NCI-H2107 treated with DMSO at 0.1 percent for 48 hours (cell line): Measurements from ENCODE around the gene TMTC2.
"Not testable (repeated sequence)": the region's sequence is repeated elsewhere in the genome, so short reads cannot be mapped to it uniquely, and the experiment has no call there.

Source experiments
- DNase-seq: peaks from one replicate; lab custom pipeline; 2025; ENCODE audit not compliant: unreplicated experiment; lab: John Stamatoyannopoulos, UW

Gene TMTC2

DNA sequence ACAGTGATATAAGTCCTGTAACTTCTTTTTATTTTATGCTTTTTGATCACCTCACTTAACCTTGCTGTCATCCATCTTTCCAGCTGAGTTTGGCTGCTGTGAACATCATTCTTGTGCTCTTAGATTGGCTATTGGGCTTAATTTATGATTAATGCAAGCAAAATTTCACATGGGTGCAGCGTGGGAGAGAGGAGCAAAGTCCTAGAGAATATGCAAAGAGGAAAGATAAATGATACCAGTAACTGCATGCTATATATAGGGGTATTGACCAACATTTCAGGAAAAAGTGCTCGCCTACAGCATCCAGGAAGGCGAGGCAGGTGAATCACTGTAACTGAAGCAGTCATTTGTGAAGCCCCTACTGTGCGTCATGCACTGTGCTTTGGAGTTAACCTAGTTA, 153.1 kb downstream of the TMTC2 start:
- DNase-seq: no peak

DNA sequence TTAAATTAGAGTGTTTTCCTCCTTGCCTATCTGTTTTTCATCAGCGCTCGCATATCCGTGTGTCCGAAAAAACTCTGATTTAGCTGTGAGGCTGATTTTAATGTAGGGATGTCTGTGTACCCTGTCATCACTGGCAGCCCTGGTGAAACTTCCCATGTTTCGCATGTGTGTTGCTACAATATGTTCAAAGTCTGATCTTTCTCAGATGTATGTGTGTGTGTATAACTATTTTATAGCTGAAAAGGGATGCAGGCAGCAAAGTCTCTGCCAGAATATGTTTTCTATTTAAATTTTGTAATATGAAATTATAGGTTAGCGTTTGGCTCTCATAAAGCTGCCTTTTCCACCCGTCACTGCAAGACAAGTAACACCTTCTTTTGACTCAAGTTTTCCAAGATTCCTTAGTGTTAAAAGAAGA, 154.8 kb downstream of the TMTC2 start:
- no peak for DNase-seq

DNA sequence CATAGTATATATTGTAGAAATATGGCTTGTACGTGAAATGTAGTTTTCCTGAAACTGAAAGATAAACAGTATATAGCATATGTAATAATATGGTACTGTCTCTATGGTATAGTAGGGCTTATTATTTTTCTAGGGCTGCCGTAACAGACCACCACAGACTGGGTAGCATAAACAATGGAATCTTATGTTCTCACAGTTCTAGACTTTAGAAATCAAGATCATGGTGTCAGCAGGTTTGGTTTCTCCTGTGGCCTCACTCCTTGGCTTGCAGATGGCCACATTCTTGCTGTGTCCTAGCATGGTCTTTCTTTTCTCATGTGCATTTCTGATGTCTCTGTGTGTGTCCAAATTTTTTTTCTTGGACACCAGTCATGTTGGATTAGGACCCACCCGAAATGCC, 155.8 kb downstream of the TMTC2 start:
- DNase-seq: no peak

DNA sequence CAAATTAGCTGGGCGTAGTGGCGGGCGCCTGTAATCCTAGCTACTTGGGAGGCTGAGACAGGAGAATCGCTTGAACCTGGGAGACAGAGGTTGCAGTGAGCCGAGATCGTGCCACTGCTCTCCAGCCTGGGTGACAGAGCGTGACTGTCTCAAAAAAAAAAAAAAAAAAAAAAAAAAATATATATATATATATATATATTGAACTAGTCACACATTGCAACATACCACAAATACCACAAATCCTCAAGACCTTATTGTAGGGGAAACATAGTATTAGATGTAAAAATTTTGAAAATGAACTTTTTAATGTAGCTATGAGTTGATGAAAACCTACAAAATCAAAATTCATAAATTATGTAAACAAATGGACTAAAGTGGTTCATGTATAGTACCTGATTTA, 158.4 kb downstream of the TMTC2 start:
- not testable (repeated sequence) for DNase-seq

GRCh38 chr12:82848845-82849244, 162.1 kb downstream of the TMTC2 start:
- DNase-seq: no peak

DNA sequence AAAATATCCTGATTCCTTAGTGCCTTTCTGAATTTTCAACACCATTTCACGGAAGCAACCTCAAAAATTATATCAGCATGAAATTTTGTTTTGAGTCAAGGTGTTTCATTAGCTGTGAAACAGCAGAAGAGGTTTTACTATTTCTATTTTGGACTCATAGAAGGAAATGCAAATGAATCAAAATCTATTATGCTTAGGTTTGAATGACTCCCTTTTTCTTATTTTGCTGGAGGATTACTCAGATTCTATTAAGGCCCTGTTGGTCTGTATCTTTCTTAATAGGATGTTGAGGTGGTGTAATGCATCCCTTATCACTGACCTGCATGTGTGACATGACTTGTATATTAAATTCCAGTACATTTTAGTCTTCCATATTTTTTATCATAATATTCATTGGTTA, 165.8 kb downstream of the TMTC2 start:
- DNase-seq: no peak

DNA sequence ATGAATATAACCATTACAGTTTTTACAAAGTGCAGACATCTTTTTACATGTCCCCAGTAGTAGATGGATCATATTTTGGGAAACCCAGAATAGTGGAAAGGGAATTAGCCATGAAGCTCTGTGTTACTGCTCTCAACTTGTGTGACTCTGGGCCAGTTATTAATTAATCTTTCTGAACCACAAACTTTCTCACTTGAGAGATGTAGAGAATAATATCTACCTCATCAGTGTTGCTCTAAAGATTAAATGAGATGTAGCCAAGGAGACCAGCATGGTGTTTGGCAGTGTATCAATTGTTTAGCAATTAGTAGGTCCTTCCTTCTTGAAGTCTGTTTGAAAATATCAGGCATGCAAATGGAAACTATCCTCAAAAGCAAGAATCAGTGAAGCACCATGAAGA, 169.2 kb downstream of the TMTC2 start:
- DNase-seq: no peak

DNA sequence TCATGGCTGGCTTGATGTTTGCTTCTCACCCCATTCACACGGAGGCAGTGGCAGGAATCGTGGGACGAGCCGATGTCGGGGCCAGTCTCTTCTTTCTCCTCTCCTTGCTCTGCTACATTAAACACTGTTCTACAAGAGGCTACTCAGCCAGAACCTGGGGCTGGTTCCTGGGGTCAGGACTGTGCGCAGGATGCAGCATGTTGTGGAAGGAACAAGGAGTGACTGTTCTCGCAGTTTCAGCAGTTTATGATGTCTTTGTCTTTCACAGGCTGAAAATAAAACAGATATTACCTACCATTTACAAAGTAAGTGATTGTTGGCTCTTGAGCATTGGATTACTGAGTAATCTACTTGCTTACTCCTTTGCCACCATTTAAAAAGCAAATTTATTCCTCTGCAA, 170.6 kb downstream of the TMTC2 start:
- DNase-seq: no peak

- DNase-seq: no peak
Measured at GRCh38 chr12:82857911-82858533, 171.3 kb downstream of the TMTC2 start.

DNA sequence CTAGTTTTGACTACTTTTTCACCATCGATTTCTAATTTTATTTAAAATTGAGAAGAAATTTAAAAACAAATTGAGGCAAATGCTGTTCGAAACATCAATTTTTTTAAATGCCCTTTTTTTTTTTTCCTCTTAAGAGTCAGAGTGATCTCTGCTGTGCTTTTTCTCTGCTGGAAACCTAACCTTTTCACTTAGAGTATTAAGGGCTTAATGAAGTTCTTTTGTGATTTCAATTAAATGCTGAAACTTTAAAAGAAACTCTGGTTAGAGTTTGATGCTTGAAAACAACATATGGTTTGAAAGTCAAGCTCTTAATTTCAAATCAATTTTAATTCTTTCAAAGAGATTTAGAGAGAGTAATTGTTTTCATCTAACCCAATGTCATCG, 171.8 kb downstream of the TMTC2 start:
- no peak for DNase-seq

DNA sequence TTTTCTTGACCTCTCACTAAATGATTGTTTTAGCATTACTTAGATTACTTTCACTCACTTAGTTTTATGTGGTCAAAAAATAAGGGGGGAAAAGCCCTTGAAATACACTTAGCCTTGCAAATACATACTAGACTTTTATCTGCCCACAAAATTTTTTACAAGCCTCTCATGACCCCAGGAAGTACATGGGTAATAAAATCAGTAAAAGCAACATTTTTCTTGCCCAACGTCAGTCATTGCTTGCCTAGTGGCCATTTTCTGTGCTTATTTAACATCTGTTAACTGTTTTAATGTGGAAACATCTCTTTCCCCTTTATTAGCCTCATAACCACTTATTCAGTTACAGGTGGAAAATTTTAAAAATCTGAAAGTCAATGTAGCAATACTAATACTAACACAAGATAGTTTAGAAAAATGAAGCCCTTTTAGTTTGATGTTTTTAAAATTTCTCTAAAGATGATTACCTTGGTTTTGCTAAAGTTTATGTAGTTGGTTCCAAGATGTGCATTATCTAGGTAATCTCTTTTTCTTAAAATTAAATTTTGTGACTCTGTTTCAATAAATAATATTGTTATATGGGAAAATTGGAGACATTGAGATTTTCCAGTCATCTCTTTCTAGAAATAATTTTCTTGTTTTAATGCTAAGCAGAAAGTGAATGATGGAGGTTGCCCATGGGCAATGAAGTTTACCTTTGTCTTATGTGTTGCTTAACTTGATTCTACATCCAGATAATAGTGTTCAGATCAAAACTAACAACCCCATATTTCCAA, 175.5 kb downstream of the TMTC2 start:
- no peak for DNase-seq

- DNase-seq: no peak
Measured at GRCh38 chr12:82862876-82863649, 176.4 kb downstream of the TMTC2 start.

- DNase-seq: no peak
Measured at GRCh38 chr12:82866227-82866775, 179.6 kb downstream of the TMTC2 start.

DNA sequence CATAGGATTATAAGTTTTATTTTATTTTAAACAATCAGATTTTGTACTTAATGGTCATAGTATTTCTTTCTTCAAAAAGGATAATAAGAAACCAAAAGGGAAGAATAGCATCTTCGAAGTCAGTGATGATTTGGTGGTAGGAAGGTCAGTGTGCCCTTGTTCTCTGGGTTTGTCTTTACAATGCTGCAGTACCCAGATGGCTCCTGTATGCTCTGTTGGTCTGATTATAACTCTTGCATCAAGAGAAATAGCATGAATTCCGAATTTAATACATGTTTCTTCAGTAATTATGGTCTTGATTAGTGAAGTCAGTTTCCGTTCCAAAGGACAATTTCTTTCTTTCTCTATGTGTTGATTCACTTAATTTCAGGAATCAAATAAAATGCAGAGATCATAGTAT, 180.2 kb downstream of the TMTC2 start:
- no peak for DNase-seq

- no peak for DNase-seq
Measured at GRCh38 chr12:82867762-82868500, 181.2 kb downstream of the TMTC2 start.

- DNase-seq: no peak
Measured at GRCh38 chr12:82870771-82871377, 184.2 kb downstream of the TMTC2 start.

DNA sequence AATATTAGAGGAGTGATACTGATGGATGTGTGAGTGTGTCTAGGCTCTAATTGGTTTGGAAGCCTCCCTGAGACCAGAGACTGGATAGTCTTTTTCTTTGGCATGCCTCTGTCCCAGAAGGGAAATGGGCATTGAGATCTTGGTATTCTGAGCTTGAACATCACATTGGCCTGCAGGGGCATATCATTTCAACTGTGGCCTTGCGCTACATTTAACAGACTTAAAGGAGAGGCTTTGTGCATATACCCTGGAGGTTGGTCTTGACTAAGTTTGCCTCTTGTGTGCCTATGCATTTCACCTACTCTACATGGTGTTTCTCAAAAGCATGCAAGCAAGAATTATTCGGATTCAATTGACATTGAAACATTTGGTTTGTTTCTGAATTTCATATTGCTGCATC, 185.4 kb downstream of the TMTC2 start:
- no peak for DNase-seq

GRCh38 chr12:82873309-82873708, 186.6 kb downstream of the TMTC2 start:
- no peak for DNase-seq

DNA sequence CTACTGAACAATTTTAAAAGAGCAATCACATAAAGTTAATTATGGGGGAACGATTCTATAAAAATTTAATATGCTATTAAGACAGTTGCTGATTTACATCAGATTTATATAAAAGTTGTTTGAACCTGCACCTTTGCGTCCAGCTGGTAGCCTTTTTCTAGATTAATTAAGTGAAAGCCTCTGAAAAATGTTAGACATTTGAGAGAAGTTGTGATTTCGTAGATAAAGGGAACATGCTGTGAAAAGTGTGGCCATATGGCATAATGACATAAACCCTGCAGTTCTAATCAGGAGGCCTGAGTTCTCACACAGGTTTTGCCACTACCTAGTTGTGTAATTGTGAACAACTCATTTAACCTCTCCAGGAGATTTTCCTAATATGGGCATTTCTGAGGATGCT, 187.2 kb downstream of the TMTC2 start:
- no peak for DNase-seq

DNA sequence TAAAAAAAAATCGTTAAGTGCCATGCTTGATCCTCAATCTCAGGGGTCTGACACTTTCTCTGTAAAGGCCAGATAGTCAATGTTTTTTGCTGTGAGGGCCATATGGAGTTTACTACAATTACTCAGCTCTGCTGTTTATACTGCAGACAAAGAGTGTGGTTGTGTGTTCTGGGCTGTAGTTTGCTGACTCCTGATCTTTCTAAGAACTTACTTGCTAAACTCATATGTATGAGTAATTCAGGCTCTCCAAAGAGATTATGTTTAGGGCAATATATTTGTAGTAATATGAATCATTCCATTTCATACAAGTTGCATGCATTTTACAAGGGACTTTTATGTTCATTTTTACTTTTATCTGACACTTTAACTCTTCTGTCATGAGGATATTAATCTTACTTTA, 188.2 kb downstream of the TMTC2 start:
- no peak for DNase-seq

GRCh38 chr12:82876075-82876474, 189.4 kb downstream of the TMTC2 start:
- DNase-seq: no peak
